HT-29 (cell line): ENCODE results near the gene SYT1. TPM values are rescaled to one million over a fixed set of nuclear protein-coding genes. Genes with fewer than 3 reads are reported as not detected.

Experiments
- DNase-seq: peaks from one replicate; pipeline ENCODE4 v3.0.0-alpha.2; 2015; ENCODE audit warnings: low spot score
- total RNA-seq: library from RNA; depleted of rRNA; stranded (reverse); fragments of >200 nt; shearing (Covaris generic); gene quantifications from 2 replicates; pipeline ENCODE4 v1.2.3, GENCODE V29; 2014

SYT1 gene
- total RNA-seq, 1 experiment from 2014 or later, result not detected

DNA sequence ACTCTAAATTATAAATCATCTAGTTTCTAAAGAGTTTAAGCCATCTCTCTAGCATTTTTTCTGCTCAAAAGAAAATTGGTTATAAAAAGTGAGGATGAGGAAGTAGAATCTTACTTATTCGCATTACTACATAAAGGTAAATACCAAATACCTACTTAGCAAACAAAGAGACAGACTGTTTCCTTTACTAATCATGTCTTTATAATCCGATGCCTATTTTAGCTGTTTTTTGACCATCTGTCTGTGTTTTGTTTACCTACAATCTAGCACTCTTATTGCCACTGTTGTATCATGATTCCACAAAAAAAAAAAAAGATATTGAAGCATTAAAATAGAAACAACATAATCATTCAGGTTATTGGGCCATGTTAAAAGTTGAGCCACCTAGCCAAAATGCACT is 430.0 kb downstream of the SYT1 start:
- DNase-seq, result peak; percentile 2

- no peak for DNase-seq
Observed at GRCh38 chr12:79295572-79295971, 431.0 kb downstream of the SYT1 start.

DNA sequence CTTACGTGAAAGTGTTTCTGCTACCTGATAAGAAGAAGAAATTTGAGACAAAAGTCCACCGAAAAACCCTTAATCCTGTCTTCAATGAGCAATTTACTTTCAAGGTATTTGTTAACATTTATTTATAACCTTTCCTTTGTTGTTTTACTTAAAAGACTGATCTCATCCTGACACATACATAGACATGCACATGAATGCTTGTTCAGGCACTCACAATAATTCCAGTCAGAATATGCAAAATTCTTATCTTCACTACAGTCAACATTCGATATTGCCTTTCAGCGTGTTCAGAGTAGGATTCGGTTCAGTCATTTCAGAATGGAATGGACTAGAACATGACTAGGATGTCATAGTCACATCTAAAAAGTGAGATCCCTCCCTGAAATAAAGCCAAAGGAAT is 431.6 kb downstream of the SYT1 start:
- DNase-seq, result no peak

DNA sequence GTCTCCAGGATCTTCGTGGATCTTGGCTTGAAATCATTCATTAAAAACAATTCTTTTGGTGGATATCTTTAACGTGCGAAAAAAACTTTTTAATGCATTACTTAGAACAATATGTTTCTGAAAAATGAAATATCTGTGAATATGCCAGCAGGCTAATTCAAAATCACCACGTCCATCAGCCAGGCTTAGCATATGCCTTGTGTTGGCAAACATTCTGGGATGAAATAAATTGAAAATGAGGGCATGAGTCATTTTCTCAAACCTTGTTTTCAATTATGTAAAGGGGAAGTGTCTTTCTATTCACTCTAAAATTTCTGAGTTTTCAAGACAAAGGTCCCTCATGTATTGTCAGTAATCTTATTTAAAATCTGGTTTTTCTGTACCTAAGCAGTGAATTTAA is 432.3 kb downstream of the SYT1 start:
- no peak for DNase-seq

DNA sequence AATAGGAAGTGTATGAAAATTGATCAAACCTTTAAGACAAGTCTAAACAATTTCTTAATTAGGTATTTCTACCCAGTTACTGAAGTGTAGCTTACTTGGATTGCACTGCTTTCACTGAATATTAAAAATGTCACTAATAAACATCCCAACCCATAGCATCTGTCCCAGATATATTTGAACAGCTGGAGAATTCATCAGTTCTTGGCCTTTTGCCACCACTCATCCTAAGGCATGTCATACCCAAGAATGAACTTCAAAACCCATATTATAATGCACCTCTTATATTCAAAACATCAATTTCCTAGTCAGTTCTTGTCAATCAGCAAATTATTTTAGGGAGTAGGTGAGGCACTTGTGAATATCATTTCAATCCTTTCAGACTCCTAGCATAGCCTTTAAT is 433.9 kb downstream of the SYT1 start:
- peak; percentile 13 for DNase-seq

GRCh38 chr12:79299447-79300198 is 435.0 kb downstream of the SYT1 start:
- DNase-seq, result no peak

GRCh38 chr12:79300199-79300568 is 435.6 kb downstream of the SYT1 start:
- peak; percentile 46 for DNase-seq

DNA sequence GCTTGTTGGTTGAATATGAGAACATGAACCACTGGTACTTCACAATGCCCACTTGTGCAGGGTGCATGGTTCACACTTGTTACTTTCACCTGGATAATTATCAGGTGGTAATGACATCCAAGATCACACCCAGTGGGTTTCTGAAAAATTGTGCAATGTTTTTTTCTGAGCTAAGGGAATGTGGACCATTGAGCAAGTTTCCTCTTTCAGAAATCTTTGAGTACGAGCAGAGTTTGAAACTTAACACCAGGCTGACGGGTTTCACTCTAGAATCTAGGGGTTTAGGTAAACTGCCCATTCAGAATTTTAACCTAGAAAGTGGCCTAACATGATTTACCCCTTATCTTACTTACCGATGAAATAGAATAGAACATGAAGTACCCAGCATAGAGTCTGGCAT is 436.6 kb downstream of the SYT1 start:
- no peak for DNase-seq

- peak; percentile 68 for DNase-seq
Observed at GRCh38 chr12:79302162-79302814, 437.7 kb downstream of the SYT1 start.

DNA sequence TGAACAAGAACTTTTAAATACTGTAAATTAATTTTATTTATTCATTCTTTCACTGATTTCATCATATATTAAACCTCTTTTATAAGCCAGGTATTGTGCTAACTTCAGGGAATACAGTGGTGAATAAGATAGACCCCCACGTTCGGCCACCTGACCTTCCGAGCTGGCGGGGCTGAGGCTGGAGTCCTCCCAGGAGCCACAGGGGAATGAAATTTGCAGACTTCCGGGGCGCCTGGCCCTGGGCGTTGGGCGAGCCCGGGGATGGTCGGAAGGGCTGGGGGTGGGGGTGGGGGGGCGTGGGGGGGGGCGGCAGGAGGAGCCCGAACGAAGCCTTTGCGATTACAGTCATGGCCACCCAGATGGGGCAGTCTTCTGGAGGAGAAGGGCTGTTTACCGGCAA is 442.8 kb downstream of the SYT1 start:
- no peak for DNase-seq

DNA sequence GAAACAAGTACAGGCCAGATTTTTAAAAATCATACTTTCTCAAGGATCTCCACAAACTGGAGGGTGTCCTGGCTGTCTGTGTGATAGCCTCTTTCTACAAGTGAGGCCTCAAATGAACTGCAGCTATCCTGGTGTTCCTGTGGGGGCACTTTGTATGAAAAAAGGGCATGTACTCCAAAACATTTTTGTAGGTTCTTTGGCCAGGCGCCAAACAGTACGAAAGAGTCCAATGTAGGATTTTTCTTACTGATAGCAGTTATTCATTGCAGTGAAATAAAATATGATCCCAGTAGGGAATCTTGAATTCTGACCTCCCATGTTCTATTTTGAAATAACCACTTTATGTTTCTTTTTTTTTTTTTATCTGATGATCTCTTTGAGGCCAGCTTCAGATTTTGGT is 444.5 kb downstream of the SYT1 start:
- DNase-seq, result no peak

GRCh38 chr12:79317179-79317847 is 452.7 kb downstream of the SYT1 start:
- DNase-seq, result no peak

DNA sequence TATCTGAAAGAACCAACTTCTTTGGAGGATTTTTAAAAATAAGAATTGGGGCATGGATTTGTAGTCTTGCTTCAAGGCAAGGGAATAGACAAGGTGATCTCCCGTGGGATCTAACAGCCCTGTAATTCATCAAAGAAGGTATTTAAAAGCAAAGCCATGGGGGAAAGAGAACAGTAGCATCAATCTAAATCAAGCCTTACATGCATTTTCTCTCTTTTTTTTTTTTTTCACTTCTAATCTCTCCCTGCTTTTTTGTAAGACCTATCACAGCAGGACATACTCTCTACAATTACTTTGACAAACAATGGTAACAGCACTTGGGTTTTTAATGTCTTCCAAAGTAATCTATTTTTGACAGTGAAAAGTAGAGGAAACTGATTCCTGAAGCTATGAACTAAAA is 458.3 kb downstream of the SYT1 start:
- no peak for DNase-seq

DNA sequence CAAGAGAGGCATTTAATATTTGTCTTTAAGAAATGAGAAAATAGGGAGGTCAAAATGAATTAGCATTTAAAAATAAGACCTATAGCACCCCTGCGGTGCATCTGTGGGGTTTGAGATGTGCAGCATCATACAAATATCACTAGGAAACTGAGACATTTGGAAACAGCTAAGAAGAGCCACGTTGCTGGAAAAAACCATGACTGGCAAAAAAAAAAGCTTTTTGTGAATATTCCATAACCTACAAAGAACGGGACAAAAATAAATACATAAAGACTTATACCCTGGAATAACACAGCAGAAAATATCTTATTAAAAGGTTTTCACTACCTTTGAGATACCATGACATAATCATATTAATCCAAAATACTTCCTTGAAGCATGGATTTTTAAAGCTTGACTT is 460.0 kb downstream of the SYT1 start:
- DNase-seq, result no peak

DNA sequence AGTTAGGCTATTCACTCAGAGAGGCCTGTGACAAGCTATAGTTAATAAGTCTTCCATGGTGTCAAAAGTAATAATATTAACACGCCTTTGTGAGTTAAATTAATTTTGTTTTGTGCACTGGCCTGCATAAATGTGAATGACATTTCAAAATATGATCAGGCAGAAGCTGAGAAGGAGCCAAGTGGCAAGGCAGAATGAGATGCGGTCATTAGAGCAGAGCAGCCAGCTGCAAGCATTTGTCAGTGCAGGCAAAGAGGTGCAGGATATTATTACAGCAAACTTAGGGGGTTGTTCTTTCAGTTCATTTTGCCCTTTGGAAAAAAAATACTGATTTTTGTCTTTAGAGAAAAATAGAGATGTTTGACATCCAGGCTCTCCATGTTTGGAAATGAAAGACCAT is 461.6 kb downstream of the SYT1 start:
- no peak for DNase-seq

GRCh38 chr12:79326663-79327062 is 462.1 kb downstream of the SYT1 start:
- DNase-seq, result no peak

- no peak for DNase-seq
Observed at GRCh38 chr12:79327465-79327864, 462.9 kb downstream of the SYT1 start.

- DNase-seq, result no peak
Observed at GRCh38 chr12:79329933-79330332, 465.4 kb downstream of the SYT1 start.

GRCh38 chr12:79331870-79332269 is 467.3 kb downstream of the SYT1 start:
- DNase-seq, result no peak

DNA sequence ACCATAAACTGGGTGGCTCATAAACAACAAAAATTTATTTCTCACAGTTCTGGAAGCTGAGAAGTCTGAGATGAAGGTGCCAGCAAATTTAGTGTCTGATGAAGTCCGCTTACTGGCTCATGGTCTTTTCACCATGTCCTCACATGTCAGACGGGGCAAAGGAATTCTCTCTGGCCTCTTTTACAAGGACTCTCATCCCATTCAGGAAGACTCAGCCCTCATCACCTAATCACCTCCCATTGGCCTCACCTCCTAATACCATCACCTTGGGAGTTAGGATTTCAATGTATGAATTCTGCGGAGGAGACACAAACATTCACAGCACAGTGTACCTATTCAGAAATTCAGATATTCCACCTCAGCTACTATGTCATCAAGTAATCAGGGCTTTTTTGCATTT is 468.6 kb downstream of the SYT1 start:
- no peak for DNase-seq

DNA sequence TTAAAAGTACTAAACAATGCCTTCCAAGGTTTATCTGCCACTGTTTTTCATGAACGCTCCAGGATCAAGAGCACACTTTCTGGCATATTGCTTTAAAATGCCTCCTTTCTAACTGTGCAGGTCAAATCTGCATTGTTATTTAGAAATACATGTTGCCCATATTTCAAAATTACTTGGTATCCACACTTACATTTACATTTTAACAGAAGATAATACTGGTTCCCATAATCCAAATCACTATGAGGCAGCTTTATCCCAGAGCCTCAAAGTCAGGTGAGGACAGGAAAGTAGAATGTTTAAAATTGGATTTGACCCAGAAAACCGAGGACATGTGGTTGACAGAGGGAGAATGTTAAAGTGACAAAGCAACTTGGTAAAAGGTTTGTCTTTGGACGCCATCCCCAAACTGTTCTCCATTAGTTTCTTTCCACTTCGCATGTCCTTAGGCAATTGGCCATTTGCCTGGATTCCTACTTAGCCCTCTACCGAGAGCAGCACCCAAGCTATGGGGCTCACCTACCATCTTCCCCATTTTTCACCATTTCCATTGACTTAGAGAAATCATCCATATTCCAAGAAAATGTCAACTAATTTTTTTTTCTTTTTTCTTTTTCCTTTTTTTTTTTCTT is 473.2 kb downstream of the SYT1 start:
- no peak for DNase-seq
